ENCODE measurements around the gene SPANXN1.
"Not testable (repeated sequence)": the region's sequence is repeated elsewhere in the genome, so short reads cannot be mapped to it uniquely, and the experiment has no call there.

The SPANXN1 gene, protein sequence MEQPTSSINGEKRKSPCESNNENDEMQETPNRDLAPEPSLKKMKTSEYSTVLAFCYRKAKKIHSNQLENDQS

DNA sequence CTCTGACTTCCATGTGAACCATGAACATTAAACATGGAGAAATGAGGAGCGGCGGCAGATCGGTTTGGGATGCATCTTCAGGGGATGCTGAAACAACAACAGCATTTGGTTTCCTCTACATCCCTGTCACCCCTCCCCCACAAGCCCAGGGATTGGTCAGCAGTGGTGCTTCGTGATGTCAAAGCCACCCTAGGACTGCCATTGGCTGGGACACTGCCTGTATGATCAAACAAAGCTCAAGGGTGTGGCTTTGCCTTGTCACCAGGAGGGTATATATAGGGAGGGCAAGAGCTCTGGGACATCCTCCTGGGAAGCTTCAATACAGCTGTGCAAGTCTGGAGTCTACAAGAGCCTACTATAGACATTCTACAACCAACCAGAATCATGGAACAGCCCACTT, at the start of gene SPANXN1:
TSS of gene SPANXN1 (plus strand) at position 301 of the 400 bp plus-strand sequence. CDS start at position 385, 84 bp downstream.
- not testable (repeated sequence) for DNase-seq (ENCODE audit: low read depth)

DNA sequence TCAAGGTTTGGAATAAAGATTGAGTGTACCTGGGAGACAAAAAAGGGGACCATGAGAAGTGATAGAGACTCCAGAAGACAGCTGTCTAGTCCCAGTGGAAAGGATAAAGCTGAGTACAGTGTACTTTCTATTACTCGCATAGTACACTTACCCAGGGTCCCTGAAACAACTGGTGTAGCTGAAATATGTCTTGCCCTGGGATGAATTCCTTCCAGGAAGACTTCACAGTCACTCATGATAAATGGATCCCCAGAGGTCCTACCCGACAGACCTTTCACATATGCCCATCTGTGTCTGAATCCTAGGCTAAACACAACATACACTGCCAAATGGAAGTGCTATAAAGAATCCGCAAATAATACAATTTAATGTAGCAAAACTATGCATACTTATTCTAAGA, 48.2 kb upstream of the SPANXN1 start:
- no peak for DNase-seq (ENCODE audit: low read depth)

DNA sequence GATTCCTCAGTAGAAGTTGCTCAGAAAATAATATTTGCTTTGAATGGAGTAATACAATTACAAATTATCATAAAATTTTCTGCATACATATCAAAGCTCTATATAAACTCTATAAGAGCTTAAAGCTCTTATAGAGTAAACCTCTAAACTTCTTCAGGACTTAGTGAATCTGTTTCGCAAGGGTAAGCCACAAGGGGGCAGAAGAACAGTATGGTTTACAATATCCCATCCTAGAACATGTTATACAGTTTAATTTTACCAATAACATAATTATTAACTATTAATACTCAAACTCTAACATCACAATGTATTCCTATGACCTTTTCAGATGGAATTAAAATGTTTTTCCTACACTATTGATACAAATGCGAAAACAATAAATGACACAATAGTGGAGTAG, 33.8 kb upstream of the SPANXN1 start:
- no peak for DNase-seq (ENCODE audit: low read depth)

DNA sequence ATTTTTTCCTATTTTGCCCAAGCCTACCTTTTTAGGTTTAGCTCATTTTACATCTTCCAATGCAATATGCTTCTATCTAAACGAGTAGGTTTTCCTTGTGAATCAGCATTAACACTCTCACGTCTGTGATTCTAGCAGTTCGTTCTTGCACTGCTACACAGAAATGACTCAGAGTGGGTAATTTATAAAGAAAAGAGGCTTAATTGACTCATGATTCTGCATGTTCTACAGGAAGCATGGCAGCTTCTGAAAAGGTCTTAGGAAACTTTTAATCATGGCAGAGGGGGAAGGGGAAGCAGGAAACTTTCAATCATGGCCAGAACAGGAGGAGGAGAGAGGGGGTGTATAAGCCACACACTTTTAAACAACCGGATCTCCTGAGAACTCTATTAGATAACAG, 44.9 kb downstream of the SPANXN1 start:
- DNase-seq (ENCODE audit: low read depth) = no peak
